Endothelial cell of umbilical vein (primary cell): Measurements from ENCODE around the gene STKLD1. TPM values are rescaled to one million over a fixed set of nuclear protein-coding genes. Genes with fewer than 3 reads are reported as not detected.
A peak's percentile ranks its signal among the peaks of the same experiment; 100 is the strongest.

Experiments used
- BruUV-seq: library from RNA; stranded (reverse); fragments of 400-500 nt; replicated peaks from 2 replicates; lab custom pipeline; 2021; lab: Mats Ljungman, UMichigan
- CTCF ChIA-PET: fragments of 300-600, 350-600 bp; sonication (Branson Sonifier 250); formaldehyde crosslinking; loops from one replicate; lab custom pipeline; 2021; ENCODE audit warnings: antibody characterized with exemption, inconsistent platforms; lab: Charles Lee
- POLR2A ChIA-PET: fragments of 300-600, 350-600 bp; sonication (Branson Sonifier 250); formaldehyde crosslinking; loops from one replicate; lab custom pipeline; 2021; ENCODE audit warnings: antibody characterized with exemption, inconsistent platforms; lab: Charles Lee
- DNase-seq: peaks from one replicate; pipeline ENCODE4 v3.0.0-alpha.2; 2011; ENCODE audit warnings: low read depth, low spot score
- FAIRE-seq: peaks from 2 replicates; lab custom pipeline; 2011; peaks lifted over from hg19 to GRCh38; lab: Jason Lieb, UNC
- H2AFZ ChIP-seq: 2 replicates; pipeline ENCODE4 v1.6.0; 2012; ENCODE audit warnings: low read depth, low read length, control low read depth, inconsistent platforms
- H3K27ac ChIP-seq: 2 replicates; pipeline ENCODE4 v1.5.1; 2011; ENCODE audit warnings: low read depth, mild to moderate bottlenecking, control low read depth, low read length, moderate library complexity; ENCODE audit not compliant: insufficient read depth
- H3K27me3 ChIP-seq, 2 experiments: 2 replicates each; pipeline versions ENCODE4 v1.6.0 to v1.6.1; 2011; ENCODE audit warnings: low read length in 2 of 2, mixed read lengths in 1 of 2; ENCODE audit not compliant: control insufficient read depth in 2 of 2, insufficient read depth in 2 of 2
- H3K36me3 ChIP-seq, 2 experiments: 2 replicates in 1 of 2; 3 replicates in 1 of 2; pipeline ENCODE4 v1.5.1; 2011; ENCODE audit warnings: low read length in 2 of 2, mild to moderate bottlenecking in 1 of 2, moderate library complexity in 1 of 2; ENCODE audit not compliant: control insufficient read depth in 2 of 2, insufficient read depth in 2 of 2; ENCODE audit errors: extremely low read depth in 1 of 2
- H3K4me1 ChIP-seq: 3 replicates; pipeline ENCODE4 v1.5.1; 2011; ENCODE audit warnings: mild to moderate bottlenecking, low read length; ENCODE audit not compliant: control insufficient read depth, insufficient read depth; ENCODE audit errors: extremely low read depth
- H3K4me2 ChIP-seq: 2 replicates; pipeline ENCODE4 v1.6.1; 2011; ENCODE audit warnings: low read length, control low read depth, mixed read lengths; ENCODE audit not compliant: insufficient read depth
- H3K4me3 ChIP-seq, 3 experiments: fragments of 200-600 bp in 1 of 3; sonication (generic), shearing (Covaris generic) in 1 of 3; replicated peaks in 1 of 3; 2 replicates each; pipeline ENCODE4 v1.5.1; 2011 to 2016; ENCODE audit warnings: control low read depth in 3 of 3, low read length in 3 of 3, mild to moderate bottlenecking in 2 of 3, inconsistent platforms in 1 of 3, low read depth in 1 of 3, moderate library complexity in 1 of 3; ENCODE audit not compliant: insufficient read depth in 1 of 3
- H3K79me2 ChIP-seq: 2 replicates; pipeline ENCODE4 v1.6.0; 2012; ENCODE audit warnings: low read length, inconsistent platforms; ENCODE audit not compliant: control insufficient read depth, insufficient read depth
- H3K9ac ChIP-seq: replicated peaks from 2 replicates; pipeline ENCODE3; 2011; ENCODE audit warnings: low read length, control low read depth; ENCODE audit not compliant: insufficient read depth; ENCODE audit errors: extremely low read depth
- H3K9me1 ChIP-seq: replicated peaks from 3 replicates; pipeline ENCODE4 v1.6.0; 2011; ENCODE audit warnings: mild to moderate bottlenecking, low read length; ENCODE audit not compliant: control insufficient read depth, insufficient read depth; ENCODE audit errors: extremely low read depth
- H3K9me3 ChIP-seq: replicated peaks from 2 replicates; pipeline ENCODE4 v1.5.1; 2012; ENCODE audit warnings: low read length, inconsistent platforms; ENCODE audit not compliant: control insufficient read depth, insufficient read depth
- H4K20me1 ChIP-seq: replicated peaks from 2 replicates; pipeline ENCODE3; 2011; ENCODE audit warnings: mild to moderate bottlenecking, low read length; ENCODE audit not compliant: control insufficient read depth, insufficient read depth; ENCODE audit errors: extremely low read depth
- POLR2A ChIP-seq: IDR thresholded peaks from 2 replicates; pipeline ENCODE4 v1.6.1; 2012; ENCODE audit warnings: low read depth, mild to moderate bottlenecking, control low read depth, low read length
- dilution Hi-C: fragments of 300-500 bp; cut with MboI; formaldehyde crosslinking; loops from one replicate; pipeline ENCODE4 v1.15.0; 2019; ENCODE audit warnings: low sequenced_read_pairs; ENCODE audit not compliant: extremely low pct_ligation_motif_present
- intact Hi-C: fragments of 100-400 bp; cut with micrococcal nuclease; formaldehyde crosslinking; loops from one replicate; pipeline ENCODE4 v1.10.0; 2022
- polyA plus RNA-seq, 4 experiments: library from polyadenylated mRNA; depleted of rRNA in 3 of 4; stranded (reverse) in 3 of 4; unstranded in 1 of 4; fragments of >200 nt; gene quantifications; 2 replicates each; pipeline versions ENCODE4 v1.2.1 to v1.2.3, GENCODE V29; 2011 to 2012; ENCODE audit warnings: missing spikeins in 1 of 4
- total RNA-seq: library from RNA; stranded (reverse); gene quantifications from 2 replicates; pipeline ENCODE4 v1.2.3, GENCODE V29; 2021
- TF ChIP-seq, protein P1 (sequence below): IDR thresholded peaks from 2 replicates; pipeline ENCODE4 v1.6.1; 2011; ENCODE audit not compliant: insufficient read depth, insufficient read length

Gene STKLD1
- total and polyA plus RNA-seq, 2 donors (not counting 3 experiments of a cell fraction or from before 2014, with no cell fraction given), result 0.29 to 0.77 TPM

DNA sequence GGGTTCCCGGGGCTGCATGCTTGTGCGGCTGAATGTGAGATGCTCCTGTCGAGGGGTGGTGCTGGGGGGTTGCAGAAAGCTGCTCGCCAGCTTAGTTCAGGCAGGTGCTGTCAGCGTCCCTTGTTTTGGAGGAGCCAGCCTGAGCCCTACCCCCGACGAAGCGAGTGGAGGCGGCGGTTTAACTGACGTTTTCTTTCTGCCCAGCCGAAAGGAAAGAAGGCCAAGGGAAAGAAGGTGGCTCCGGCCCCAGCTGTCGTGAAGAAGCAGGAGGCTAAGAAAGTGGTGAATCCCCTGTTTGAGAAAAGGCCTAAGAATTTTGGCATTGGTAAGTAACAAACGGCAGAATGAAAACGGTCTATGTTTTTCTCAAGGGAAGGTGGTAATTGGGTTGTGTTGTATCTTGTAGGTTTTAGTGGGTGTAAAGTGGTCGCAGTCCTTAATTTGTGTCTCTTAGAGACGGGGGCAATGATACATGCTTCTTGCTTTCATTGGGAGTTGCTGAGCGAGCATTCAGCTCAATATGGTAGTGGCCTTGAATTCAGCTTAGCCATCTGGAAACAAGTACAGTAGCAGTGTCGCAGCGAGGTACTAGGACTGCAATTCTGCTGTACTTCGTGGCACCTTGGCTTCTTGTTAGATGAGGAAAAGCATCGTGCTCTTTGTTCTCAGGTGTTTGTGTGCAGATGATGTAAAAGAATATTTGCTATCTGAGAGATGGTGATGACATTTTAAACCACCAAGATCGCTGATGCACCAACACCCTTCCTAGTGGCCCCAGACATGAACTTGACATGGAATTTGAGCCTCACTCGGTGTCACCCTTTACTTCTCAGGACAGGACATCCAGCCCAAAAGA is 27.2 kb upstream of the STKLD1 start:
- Histone ChIP-seq H3K27me3 (no peaks in the 10 kb centered on the region), H3K4me3 (peak overlapping the region; percentile 69 to 84 (median 83)), H3K4me2 (peak overlapping the region; percentile 93), H4K20me1 (no peaks in the 10 kb centered on the region), H3K9ac (peak overlapping the region; percentile 98), H3K79me2 (peaks cover 40% of the 10 kb centered on the region), H2AFZ (no peak overlapping the region), H3K9me3 (no peaks in the 10 kb centered on the region), H3K4me1 (peaks cover 14% of the 10 kb centered on the region), H3K9me1 (no peaks in the 10 kb centered on the region), H3K36me3 (peaks cover 15 to 40% of the 10 kb centered on the region in 2 experiments), H3K27ac (peak overlapping the region; percentile 91)
- dilution Hi-C loops, result no loop called here
- POLR2A ChIA-PET, result interaction anchor here (1.1 to 1.7 kb wide), 3 partner anchors 8 to 111 kb away, joined by 8 to 10 read pairs (median 10); partner anchors contain the start of genes CACFD1, STKLD1, SURF1 and SURF2
- CTCF ChIA-PET, result interaction anchor here (1.1 kb wide), 2 partner anchors 20 to 29 kb away, joined by 3 read pairs; no protein-coding TSS in a partner anchor
- no TSS peak for BruUV-seq
- TF ChIP-seq, protein P1, sequence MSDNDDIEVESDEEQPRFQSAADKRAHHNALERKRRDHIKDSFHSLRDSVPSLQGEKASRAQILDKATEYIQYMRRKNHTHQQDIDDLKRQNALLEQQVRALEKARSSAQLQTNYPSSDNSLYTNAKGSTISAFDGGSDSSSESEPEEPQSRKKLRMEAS, result no peak
- TF ChIP-seq POLR2A, result peak; percentile 26
- intact Hi-C loops, result loop anchor here (1.0 to 5.0 kb wide), 2 partner anchors 27 to 162 kb away; partner anchors contain the start of genes STKLD1 and SURF4
- DNase-seq (no peak), FAIRE-seq (peak; percentile 18)

- dilution Hi-C loops (no loop called here), intact Hi-C loops (loop anchor here (5.0 kb wide), 1 partner anchor 163 kb away; no protein-coding TSS in a partner anchor)
- TF ChIP-seq, protein P1, result no peak
- peak; percentile 25 for TF ChIP-seq POLR2A
- CTCF ChIA-PET, result interaction anchor here (0.6 to 1.4 kb wide), 2 partner anchors 24 to 1992 kb away, joined by 3 read pairs; no protein-coding TSS in a partner anchor
- Histone ChIP-seq H3K9ac (peak overlapping the region; percentile 98), H3K4me2 (peak overlapping the region; percentile 93), H2AFZ (no peak overlapping the region), H3K9me3 (no peaks in the 10 kb centered on the region), H3K9me1 (no peaks in the 10 kb centered on the region), H3K36me3 (peaks cover 15 to 34% of the 10 kb centered on the region in 2 experiments), H3K27me3 (no peaks in the 10 kb centered on the region), H3K27ac (no peak overlapping the region), H3K79me2 (peaks cover 40% of the 10 kb centered on the region), H4K20me1 (no peaks in the 10 kb centered on the region), H3K4me1 (peaks cover 14% of the 10 kb centered on the region), H3K4me3 (peak overlapping the region in 1 of 3 experiments; percentile 84)
- POLR2A ChIA-PET, result interaction anchor here (0.8 kb wide), 1 partner anchor 19 kb away, joined by 3 read pairs; no protein-coding TSS in a partner anchor
- BruUV-seq, result no TSS peak
- DNase-seq (no peak), FAIRE-seq (no peak)
Measured at GRCh38 chr9:133349965-133350616, 26.1 kb upstream of the STKLD1 start.
